ENCODE results near the gene TRIM60. TPM values are rescaled to one million over a fixed set of nuclear protein-coding genes. Genes with fewer than 3 reads are reported as not detected.

The TRIM60 gene
- total and polyA plus RNA-seq, 2 experiments from 2014 or later = not detected

DNA sequence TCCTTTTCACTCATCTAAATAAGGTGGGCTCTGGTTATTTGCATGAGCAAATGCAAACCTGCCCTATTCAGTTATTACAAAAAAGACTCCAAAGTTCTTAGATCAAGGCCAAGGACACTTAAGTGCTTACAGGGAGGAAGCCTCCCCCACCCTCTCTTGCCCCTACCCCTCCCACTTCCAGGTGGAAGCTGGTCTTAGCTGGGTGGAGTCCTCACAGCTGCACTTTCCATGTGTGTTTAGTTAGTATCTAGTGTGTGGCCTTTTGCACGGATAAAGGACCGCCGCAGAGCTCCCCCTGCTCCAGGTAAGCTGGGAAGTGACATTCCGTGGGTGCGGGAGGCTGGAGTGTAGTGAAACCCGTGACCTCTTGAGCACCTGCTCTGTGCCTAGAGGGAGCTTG is 21.8 kb downstream of the TRIM60 start, which contains the start of gene TRIM75:
Gene TRIM75, plus strand, starts transcription at position 222 of the 400 bp plus-strand sequence. CDS start 5,282 bp downstream, outside the sequence.
- H3K4me2 ChIP-seq = no peak within 1 kb of the TSS
- H4K20me1 ChIP-seq (replicated peaks; ENCODE audit: insufficient read depth) = no peaks in the 10 kb centered on the region
- no peaks in the 10 kb centered on the region for H3K36me3 ChIP-seq (ENCODE audit: insufficient read depth)
- ATAC-seq (no peak), DNase-seq (ENCODE audit: low spot score) (no peak)
- no peaks in the 10 kb centered on the region for H3K79me2 ChIP-seq (replicated peaks; ENCODE audit: insufficient read depth)
- peak within 1 kb of the TSS; percentile 66 for H2AFZ ChIP-seq
- Mint-ChIP-seq H3K9me3 (no peaks in the 10 kb centered on the region), H3K4me3 (no peak within 1 kb of the TSS), H3K27ac (no peak within 1 kb of the TSS), H3K27me3 (ENCODE audit: insufficient read depth, low read depth, poor library complexity) (peaks cover 5% of the 10 kb centered on the region), H3K36me3 (ENCODE audit: low read depth) (no peaks in the 10 kb centered on the region), H3K4me1 (no peaks in the 10 kb centered on the region; the same call in 2 of the 3 replicates)
- no peak within 1 kb of the TSS for H3K4me3 ChIP-seq
- TF ChIP-seq JUNB (IDR thresholded peaks at IDR 0.05; ENCODE audit: unreplicated experiment) (no peak), EZH2phosphoT487 (IDR thresholded peaks at IDR 0.05; ENCODE audit: unreplicated experiment) (no peak), STAT1 (IDR thresholded peaks at IDR 0.05; ENCODE audit: unreplicated experiment) (no peak), ZNF331 (CRISPR knock-in tag; IDR thresholded peaks at IDR 0.05; ENCODE audit: low read depth) (no peak), EZH2 (IDR thresholded peaks at IDR 0.05; ENCODE audit: low read depth, unreplicated experiment) (no peak), NANOG (IDR thresholded peaks at IDR 0.05; ENCODE audit: borderline replicate concordance) (no peak), POLR2AphosphoS5 (IDR thresholded peaks at IDR 0.05; ENCODE audit: low read depth) (no peak), ZNF114 (CRISPR knock-in tag; IDR thresholded peaks at IDR 0.05) (no peak), CREB1 (CRISPR knock-in tag; IDR thresholded peaks at IDR 0.05; ENCODE audit: low read depth) (no peak)
- TF ChIP-seq, protein P1, sequence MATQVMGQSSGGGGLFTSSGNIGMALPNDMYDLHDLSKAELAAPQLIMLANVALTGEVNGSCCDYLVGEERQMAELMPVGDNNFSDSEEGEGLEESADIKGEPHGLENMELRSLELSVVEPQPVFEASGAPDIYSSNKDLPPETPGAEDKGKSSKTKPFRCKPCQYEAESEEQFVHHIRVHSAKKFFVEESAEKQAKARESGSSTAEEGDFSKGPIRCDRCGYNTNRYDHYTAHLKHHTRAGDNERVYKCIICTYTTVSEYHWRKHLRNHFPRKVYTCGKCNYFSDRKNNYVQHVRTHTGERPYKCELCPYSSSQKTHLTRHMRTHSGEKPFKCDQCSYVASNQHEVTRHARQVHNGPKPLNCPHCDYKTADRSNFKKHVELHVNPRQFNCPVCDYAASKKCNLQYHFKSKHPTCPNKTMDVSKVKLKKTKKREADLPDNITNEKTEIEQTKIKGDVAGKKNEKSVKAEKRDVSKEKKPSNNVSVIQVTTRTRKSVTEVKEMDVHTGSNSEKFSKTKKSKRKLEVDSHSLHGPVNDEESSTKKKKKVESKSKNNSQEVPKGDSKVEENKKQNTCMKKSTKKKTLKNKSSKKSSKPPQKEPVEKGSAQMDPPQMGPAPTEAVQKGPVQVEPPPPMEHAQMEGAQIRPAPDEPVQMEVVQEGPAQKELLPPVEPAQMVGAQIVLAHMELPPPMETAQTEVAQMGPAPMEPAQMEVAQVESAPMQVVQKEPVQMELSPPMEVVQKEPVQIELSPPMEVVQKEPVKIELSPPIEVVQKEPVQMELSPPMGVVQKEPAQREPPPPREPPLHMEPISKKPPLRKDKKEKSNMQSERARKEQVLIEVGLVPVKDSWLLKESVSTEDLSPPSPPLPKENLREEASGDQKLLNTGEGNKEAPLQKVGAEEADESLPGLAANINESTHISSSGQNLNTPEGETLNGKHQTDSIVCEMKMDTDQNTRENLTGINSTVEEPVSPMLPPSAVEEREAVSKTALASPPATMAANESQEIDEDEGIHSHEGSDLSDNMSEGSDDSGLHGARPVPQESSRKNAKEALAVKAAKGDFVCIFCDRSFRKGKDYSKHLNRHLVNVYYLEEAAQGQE (IDR thresholded peaks at IDR 0.05; ENCODE audit: unreplicated experiment) = no peak
- TF ChIP-seq, protein P2, sequence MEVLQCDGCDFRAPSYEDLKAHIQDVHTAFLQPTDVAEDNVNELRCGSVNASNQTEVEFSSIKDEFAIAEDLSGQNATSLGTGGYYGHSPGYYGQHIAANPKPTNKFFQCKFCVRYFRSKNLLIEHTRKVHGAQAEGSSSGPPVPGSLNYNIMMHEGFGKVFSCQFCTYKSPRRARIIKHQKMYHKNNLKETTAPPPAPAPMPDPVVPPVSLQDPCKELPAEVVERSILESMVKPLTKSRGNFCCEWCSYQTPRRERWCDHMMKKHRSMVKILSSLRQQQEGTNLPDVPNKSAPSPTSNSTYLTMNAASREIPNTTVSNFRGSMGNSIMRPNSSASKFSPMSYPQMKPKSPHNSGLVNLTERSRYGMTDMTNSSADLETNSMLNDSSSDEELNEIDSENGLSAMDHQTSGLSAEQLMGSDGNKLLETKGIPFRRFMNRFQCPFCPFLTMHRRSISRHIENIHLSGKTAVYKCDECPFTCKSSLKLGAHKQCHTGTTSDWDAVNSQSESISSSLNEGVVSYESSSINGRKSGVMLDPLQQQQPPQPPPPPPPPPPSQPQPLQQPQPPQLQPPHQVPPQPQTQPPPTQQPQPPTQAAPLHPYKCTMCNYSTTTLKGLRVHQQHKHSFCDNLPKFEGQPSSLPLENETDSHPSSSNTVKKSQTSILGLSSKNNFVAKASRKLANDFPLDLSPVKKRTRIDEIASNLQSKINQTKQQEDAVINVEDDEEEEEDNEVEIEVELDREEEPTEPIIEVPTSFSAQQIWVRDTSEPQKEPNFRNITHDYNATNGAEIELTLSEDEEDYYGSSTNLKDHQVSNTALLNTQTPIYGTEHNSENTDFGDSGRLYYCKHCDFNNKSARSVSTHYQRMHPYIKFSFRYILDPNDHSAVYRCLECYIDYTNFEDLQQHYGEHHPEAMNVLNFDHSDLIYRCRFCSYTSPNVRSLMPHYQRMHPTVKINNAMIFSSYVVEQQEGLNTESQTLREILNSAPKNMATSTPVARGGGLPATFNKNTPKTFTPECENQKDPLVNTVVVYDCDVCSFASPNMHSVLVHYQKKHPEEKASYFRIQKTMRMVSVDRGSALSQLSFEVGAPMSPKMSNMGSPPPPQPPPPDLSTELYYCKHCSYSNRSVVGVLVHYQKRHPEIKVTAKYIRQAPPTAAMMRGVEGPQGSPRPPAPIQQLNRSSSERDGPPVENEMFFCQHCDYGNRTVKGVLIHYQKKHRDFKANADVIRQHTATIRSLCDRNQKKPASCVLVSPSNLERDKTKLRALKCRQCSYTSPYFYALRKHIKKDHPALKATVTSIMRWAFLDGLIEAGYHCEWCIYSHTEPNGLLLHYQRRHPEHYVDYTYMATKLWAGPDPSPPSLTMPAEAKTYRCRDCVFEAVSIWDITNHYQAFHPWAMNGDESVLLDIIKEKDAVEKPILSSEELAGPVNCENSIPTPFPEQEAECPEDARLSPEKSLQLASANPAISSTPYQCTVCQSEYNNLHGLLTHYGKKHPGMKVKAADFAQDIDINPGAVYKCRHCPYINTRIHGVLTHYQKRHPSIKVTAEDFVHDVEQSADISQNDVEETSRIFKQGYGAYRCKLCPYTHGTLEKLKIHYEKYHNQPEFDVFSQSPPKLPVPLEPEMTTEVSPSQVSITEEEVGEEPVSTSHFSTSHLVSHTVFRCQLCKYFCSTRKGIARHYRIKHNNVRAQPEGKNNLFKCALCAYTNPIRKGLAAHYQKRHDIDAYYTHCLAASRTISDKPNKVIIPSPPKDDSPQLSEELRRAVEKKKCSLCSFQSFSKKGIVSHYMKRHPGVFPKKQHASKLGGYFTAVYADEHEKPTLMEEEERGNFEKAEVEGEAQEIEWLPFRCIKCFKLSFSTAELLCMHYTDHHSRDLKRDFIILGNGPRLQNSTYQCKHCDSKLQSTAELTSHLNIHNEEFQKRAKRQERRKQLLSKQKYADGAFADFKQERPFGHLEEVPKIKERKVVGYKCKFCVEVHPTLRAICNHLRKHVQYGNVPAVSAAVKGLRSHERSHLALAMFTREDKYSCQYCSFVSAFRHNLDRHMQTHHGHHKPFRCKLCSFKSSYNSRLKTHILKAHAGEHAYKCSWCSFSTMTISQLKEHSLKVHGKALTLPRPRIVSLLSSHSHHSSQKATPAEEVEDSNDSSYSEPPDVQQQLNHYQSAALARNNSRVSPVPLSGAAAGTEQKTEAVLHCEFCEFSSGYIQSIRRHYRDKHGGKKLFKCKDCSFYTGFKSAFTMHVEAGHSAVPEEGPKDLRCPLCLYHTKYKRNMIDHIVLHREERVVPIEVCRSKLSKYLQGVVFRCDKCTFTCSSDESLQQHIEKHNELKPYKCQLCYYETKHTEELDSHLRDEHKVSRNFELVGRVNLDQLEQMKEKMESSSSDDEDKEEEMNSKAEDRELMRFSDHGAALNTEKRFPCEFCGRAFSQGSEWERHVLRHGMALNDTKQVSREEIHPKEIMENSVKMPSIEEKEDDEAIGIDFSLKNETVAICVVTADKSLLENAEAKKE (CRISPR knock-in tag; IDR thresholded peaks at IDR 0.05) = no peak
- TF ChIP-seq, protein P3, sequence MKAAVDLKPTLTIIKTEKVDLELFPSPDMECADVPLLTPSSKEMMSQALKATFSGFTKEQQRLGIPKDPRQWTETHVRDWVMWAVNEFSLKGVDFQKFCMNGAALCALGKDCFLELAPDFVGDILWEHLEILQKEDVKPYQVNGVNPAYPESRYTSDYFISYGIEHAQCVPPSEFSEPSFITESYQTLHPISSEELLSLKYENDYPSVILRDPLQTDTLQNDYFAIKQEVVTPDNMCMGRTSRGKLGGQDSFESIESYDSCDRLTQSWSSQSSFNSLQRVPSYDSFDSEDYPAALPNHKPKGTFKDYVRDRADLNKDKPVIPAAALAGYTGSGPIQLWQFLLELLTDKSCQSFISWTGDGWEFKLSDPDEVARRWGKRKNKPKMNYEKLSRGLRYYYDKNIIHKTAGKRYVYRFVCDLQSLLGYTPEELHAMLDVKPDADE (IDR thresholded peaks at IDR 0.05) = no peak
- TF ChIP-seq, protein P4, sequence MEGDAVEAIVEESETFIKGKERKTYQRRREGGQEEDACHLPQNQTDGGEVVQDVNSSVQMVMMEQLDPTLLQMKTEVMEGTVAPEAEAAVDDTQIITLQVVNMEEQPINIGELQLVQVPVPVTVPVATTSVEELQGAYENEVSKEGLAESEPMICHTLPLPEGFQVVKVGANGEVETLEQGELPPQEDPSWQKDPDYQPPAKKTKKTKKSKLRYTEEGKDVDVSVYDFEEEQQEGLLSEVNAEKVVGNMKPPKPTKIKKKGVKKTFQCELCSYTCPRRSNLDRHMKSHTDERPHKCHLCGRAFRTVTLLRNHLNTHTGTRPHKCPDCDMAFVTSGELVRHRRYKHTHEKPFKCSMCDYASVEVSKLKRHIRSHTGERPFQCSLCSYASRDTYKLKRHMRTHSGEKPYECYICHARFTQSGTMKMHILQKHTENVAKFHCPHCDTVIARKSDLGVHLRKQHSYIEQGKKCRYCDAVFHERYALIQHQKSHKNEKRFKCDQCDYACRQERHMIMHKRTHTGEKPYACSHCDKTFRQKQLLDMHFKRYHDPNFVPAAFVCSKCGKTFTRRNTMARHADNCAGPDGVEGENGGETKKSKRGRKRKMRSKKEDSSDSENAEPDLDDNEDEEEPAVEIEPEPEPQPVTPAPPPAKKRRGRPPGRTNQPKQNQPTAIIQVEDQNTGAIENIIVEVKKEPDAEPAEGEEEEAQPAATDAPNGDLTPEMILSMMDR (conservative IDR thresholded peaks at IDR 0.05; ENCODE audit: low read depth in 2 of 2) = no peak
- no peak within 1 kb of the TSS for H3K27ac ChIP-seq (ENCODE audit: low read depth)
- H3K4me1 ChIP-seq (ENCODE audit: insufficient read depth) = no peaks in the 10 kb centered on the region
- no peaks in the 10 kb centered on the region for H3K9me2 ChIP-seq (ENCODE audit: insufficient read depth)
- no peaks in the 10 kb centered on the region for H3K27me3 ChIP-seq (ENCODE audit: insufficient read depth)
- no peaks in the 10 kb centered on the region for H3F3A ChIP-seq (replicated peaks; ENCODE audit: low read depth)
